IMR-90 (cell line): ENCODE measurements around the gene NFKBIB. TPM values are rescaled to one million over a fixed set of nuclear protein-coding genes. Genes with fewer than 3 reads are reported as not detected.

ENCODE experiments used
- ATAC-seq: fragments of 200-7000 bp; cut with Tn5 transposase; 2 replicates; pipeline ENCODE4 v1.9.1; 2020; ENCODE audit warnings: low read depth, mild to moderate bottlenecking, moderate library complexity
- BruUV-seq: library from RNA; stranded (reverse); fragments of 400-500 nt; replicated peaks from 2 replicates; lab custom pipeline; 2021; lab: Mats Ljungman, UMichigan
- CTCF ChIA-PET: fragments of 300-600 bp; formaldehyde crosslinking; extraction: SDS; loops from one replicate; lab custom pipeline; 2021; ENCODE audit warnings: antibody characterized with exemption; lab: Yijun Ruan, JAX
- POLR2A ChIA-PET: fragments of 300-600 bp; sonication (Branson Sonifier 250); formaldehyde crosslinking; loops from one replicate; lab custom pipeline; 2022; ENCODE audit warnings: antibody characterized with exemption; ENCODE audit not compliant: unreplicated experiment; lab: Charles Lee
- DNase-seq: peaks from one replicate; pipeline ENCODE4 v3.0.0; 2013
- H2AFZ ChIP-seq: replicated peaks from 2 replicates; pipeline ENCODE3; 2013; ENCODE audit warnings: low read length, mild to moderate bottlenecking; ENCODE audit not compliant: poor library complexity
- H2AK5ac ChIP-seq: 2 replicates; pipeline ENCODE4 v1.6.1; 2013; ENCODE audit warnings: low read depth, low read length, inconsistent platforms
- H2AK9ac ChIP-seq: replicated peaks from 2 replicates; pipeline ENCODE3; 2013; ENCODE audit warnings: mild to moderate bottlenecking, low read depth, low read length, moderate library complexity; ENCODE audit not compliant: poor library complexity
- H2BK120ac ChIP-seq: 2 replicates; pipeline ENCODE4 v1.6.1; 2013; ENCODE audit warnings: low read depth, low read length, inconsistent platforms
- H2BK15ac ChIP-seq: 3 replicates; pipeline ENCODE4 v1.6.1; 2013; ENCODE audit warnings: low read depth, low read length, inconsistent platforms
- H2BK20ac ChIP-seq: 2 replicates; pipeline ENCODE4 v1.6.1; 2013; ENCODE audit warnings: low read depth, mild to moderate bottlenecking, inconsistent platforms, low read length, moderate library complexity
- H2BK5ac ChIP-seq: 2 replicates; pipeline ENCODE4 v1.6.1; 2013; ENCODE audit warnings: mild to moderate bottlenecking, low read depth, low read length, inconsistent platforms; ENCODE audit not compliant: poor library complexity, severe bottlenecking
- H3K14ac ChIP-seq: replicated peaks from 2 replicates; pipeline ENCODE4 v1.6.1; 2013; ENCODE audit warnings: low read depth, low read length, inconsistent platforms
- H3K18ac ChIP-seq: 2 replicates; pipeline ENCODE4 v1.6.1; 2013; ENCODE audit warnings: low read depth, low read length, control low read depth
- H3K23ac ChIP-seq: 2 replicates; pipeline ENCODE4 v1.6.1; 2013; ENCODE audit warnings: low read depth, low read length, inconsistent platforms
- H3K27ac ChIP-seq: 2 replicates; pipeline ENCODE4 v1.5.1; 2013; ENCODE audit warnings: mild to moderate bottlenecking, control low read depth, low read length; ENCODE audit not compliant: insufficient read depth
- H3K27me3 ChIP-seq: 2 replicates; pipeline ENCODE4 v1.6.1; 2013; ENCODE audit warnings: low read length; ENCODE audit not compliant: control insufficient read depth, insufficient read depth
- H3K36me3 ChIP-seq: 2 replicates; pipeline ENCODE4 v1.6.1; 2013; ENCODE audit warnings: low read length, mixed read lengths; ENCODE audit not compliant: control insufficient read depth, insufficient read depth
- H3K4ac ChIP-seq: 2 replicates; pipeline ENCODE4 v1.6.1; 2013; ENCODE audit warnings: low read depth, low read length, inconsistent platforms
- H3K4me1 ChIP-seq: 2 replicates; pipeline ENCODE4 v1.6.1; 2013; ENCODE audit warnings: low read length, mixed read lengths; ENCODE audit not compliant: control insufficient read depth, insufficient read depth
- H3K4me2 ChIP-seq: 2 replicates; pipeline ENCODE4 v1.6.1; 2013; ENCODE audit warnings: low read depth, mild to moderate bottlenecking, control low read depth, low read length, moderate library complexity
- H3K4me3 ChIP-seq: 2 replicates; pipeline ENCODE4 v1.5.1; 2013; ENCODE audit warnings: low read depth, mild to moderate bottlenecking, control low read depth, low read length, moderate library complexity; ENCODE audit not compliant: insufficient read depth
- H3K56ac ChIP-seq: 2 replicates; pipeline ENCODE4 v1.6.1; 2013; ENCODE audit warnings: low read length, inconsistent platforms; ENCODE audit not compliant: insufficient read depth; ENCODE audit errors: extremely low read depth
- H3K79me1 ChIP-seq, 2 experiments: 2 replicates each; pipeline ENCODE4 v1.6.1; 2013; ENCODE audit warnings: low read length in 2 of 2, inconsistent platforms in 1 of 2, low read depth in 1 of 2
- H3K9ac ChIP-seq: 2 replicates; pipeline ENCODE4 v1.6.1; 2013; ENCODE audit warnings: low read depth, low read length, control low read depth
- H3K9me1 ChIP-seq: 2 replicates; pipeline ENCODE4 v1.6.1; 2013; ENCODE audit warnings: low read length, inconsistent platforms; ENCODE audit not compliant: insufficient read depth
- H3K9me3 ChIP-seq: 2 replicates; pipeline ENCODE4 v1.6.1; 2013; ENCODE audit warnings: low read length; ENCODE audit not compliant: control insufficient read depth, insufficient read depth
- H4K20me1 ChIP-seq: 2 replicates; pipeline ENCODE4 v1.6.1; 2013; ENCODE audit warnings: low read length, inconsistent platforms; ENCODE audit not compliant: insufficient read depth
- H4K5ac ChIP-seq: 2 replicates; pipeline ENCODE4 v1.6.1; 2013; ENCODE audit warnings: mild to moderate bottlenecking, low read depth, low read length, control low read depth
- H4K8ac ChIP-seq, 2 experiments: 2 replicates each; pipeline ENCODE4 v1.6.1; 2013; ENCODE audit warnings: low read depth in 2 of 2, low read length in 2 of 2, control low read depth in 1 of 2, inconsistent platforms in 1 of 2
- H4K91ac ChIP-seq: 2 replicates; pipeline ENCODE4 v1.6.1; 2013; ENCODE audit warnings: low read depth, low read length, inconsistent platforms; ENCODE audit not compliant: insufficient read depth
- BHLHE40 ChIP-seq: fragments of 150-350 bp; IDR thresholded peaks from 2 replicates; pipeline ENCODE4 v1.6.1; 2016; ENCODE audit warnings: mild to moderate bottlenecking, low read depth, low read length
- CEBPB ChIP-seq: IDR thresholded peaks from 2 replicates; pipeline ENCODE4 v1.6.1; 2012; ENCODE audit warnings: low read depth, low read length, improper control_type of control experiment
- CHD1 ChIP-seq: IDR thresholded peaks from 2 replicates; pipeline ENCODE4 v1.6.1; 2012; ENCODE audit warnings: low read depth, low read length, improper control_type of control experiment
- FOS ChIP-seq: fragments of 150-350 bp; IDR thresholded peaks from 2 replicates; pipeline ENCODE4 v1.6.1; 2016; ENCODE audit warnings: low read depth, low read length
- MAFK ChIP-seq: IDR thresholded peaks from 2 replicates; pipeline ENCODE4 v1.6.1; 2012; ENCODE audit warnings: low read depth, low read length, improper control_type of control experiment
- MAZ ChIP-seq: IDR thresholded peaks from 2 replicates; pipeline ENCODE4 v1.6.1; 2012; ENCODE audit warnings: low read depth, mild to moderate bottlenecking, low read length, improper control_type of control experiment, moderate library complexity, borderline replicate concordance
- POLR2A ChIP-seq: IDR thresholded peaks from 2 replicates; pipeline ENCODE4 v1.6.1; 2012; ENCODE audit warnings: mild to moderate bottlenecking, low read depth, low read length
- RAD21 ChIP-seq: IDR thresholded peaks from 2 replicates; pipeline ENCODE4 v1.6.1; 2012; ENCODE audit warnings: low read length, improper control_type of control experiment
- RCOR1 ChIP-seq: IDR thresholded peaks from 2 replicates; pipeline ENCODE4 v1.6.1; 2012; ENCODE audit warnings: mild to moderate bottlenecking, low read length, improper control_type of control experiment; ENCODE audit not compliant: insufficient replicate concordance
- RFX5 ChIP-seq: IDR thresholded peaks from 2 replicates; pipeline ENCODE4 v1.8.0; 2012; ENCODE audit warnings: low read depth, mild to moderate bottlenecking, low read length, moderate library complexity
- SMC3 ChIP-seq: fragments of 150-350 bp; IDR thresholded peaks from 2 replicates; pipeline ENCODE4 v1.6.1; 2016; ENCODE audit warnings: low read depth, mild to moderate bottlenecking, antibody characterized with exemption, low read length, moderate library complexity
- WGBS, 2 experiments: methylation state at CpG; one replicate each; pipeline versions ENCODE4 v1.1.5 to v1.1.7; 2013; ENCODE audit warnings: missing lambda C conversion rate in 2 of 2; ENCODE audit not compliant: insufficient read length in 1 of 2; ENCODE audit errors: extremely low coverage in 2 of 2; 5-methylcytosine and 5-hydroxymethylcytosine counted together
- dilution Hi-C: fragments of 300-500 bp; cut with HindIII; formaldehyde crosslinking; loops from one replicate; pipeline ENCODE4 v1.14.3; 2018; ENCODE audit warnings: low sequenced_read_pairs; ENCODE audit not compliant: unreplicated experiment
- in situ Hi-C: fragments of 300-500 bp; cut with MboI; formaldehyde crosslinking; loops from 3 replicates; pipeline ENCODE4 v1.14.3; 2019; ENCODE audit warnings: low sequenced_read_pairs, inconsistent platforms, mixed read lengths
- intact Hi-C: fragments of 100-400 bp; cut with micrococcal nuclease; formaldehyde crosslinking; loops from 2 replicates; pipeline ENCODE4 v1.10.0; 2022
- polyA plus RNA-seq, 3 experiments: library from polyadenylated mRNA; depleted of rRNA; stranded (reverse); fragments of >200 nt; gene quantifications; 2 replicates each; pipeline ENCODE4 v1.2.3, GENCODE V29; 2012; ENCODE audit warnings: low replicate concordance in 1 of 3
- total RNA-seq: library from RNA; depleted of rRNA; stranded (reverse); fragments of >200 nt; gene quantifications from 2 replicates; pipeline ENCODE4 v1.2.3, GENCODE V29; 2012
- TF ChIP-seq, protein P1 (sequence below): conservative IDR thresholded peaks from 2 replicates; pipeline ENCODE4 v1.5.1; 2012; ENCODE audit warnings: mild to moderate bottlenecking, low read depth, low read length, improper control_type of control experiment
- TF ChIP-seq, protein P2 (sequence below): fragments of 150-350 bp; IDR thresholded peaks from 2 replicates; pipeline ENCODE4 v1.6.1; 2016; ENCODE audit warnings: low read depth, mild to moderate bottlenecking, low read length, moderate library complexity, borderline replicate concordance
- TF ChIP-seq, protein P3 (sequence below): fragments of 150-350 bp; IDR thresholded peaks from 2 replicates; pipeline ENCODE4 v1.6.1; 2017; ENCODE audit warnings: mild to moderate bottlenecking, antibody characterized with exemption, low read length, low read depth

NFKBIB gene
- total and polyA plus RNA-seq, 2 of the 4 experiments (the other 2 are of a cell fraction): 7.5 to 25.5 TPM

DNA sequence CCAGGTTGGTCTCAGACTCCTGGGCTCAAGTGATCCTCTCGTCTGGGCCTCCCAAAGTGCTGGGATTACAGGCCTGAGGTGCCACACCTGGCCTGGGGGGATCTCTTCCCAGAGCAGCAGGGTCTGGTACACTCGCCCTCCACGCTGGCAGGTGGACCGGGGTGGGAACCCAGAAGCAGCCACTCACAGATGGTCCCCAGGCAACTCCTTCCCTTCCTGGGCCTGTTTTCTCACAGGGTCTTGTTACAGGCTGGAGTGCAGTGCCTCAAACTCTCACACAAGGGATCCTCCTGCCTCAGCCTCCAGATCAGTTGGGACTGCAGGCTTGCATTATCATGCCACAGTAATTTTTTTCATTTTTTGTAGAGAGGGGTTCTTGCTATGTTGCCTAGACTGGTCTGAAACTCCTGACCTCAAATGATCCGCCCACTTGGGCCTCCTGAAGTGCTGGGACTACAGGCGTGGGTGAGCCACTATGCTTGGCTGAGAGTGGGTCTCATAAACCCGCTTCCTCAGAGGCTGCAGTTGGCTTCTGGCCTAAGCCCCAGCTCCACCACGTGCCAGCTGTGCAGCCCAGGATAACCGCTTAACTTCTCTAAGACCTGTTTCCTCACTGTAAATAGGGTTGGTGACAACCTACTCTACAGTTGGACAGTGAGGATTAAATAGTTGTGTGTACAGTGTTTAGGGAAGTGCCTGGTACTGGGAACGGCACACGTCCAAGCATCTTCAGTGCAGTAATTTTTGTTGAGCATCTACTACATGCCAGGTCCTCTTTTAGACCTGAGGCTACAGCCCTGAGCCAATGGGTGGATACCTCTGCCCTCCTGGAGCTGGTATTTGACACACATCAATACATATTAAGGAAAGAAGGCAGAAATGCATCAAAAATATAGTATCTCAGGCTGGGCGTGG, 13.1 kb downstream of the NFKBIB start:
- Histone ChIP-seq H4K8ac (no peak overlapping the region), H3K14ac (no peak overlapping the region), H3K4me2 (no peak overlapping the region), H2BK15ac (no peak overlapping the region), H4K5ac (no peak overlapping the region), H3K79me1 (no peaks in the 10 kb centered on the region), H3K9me3 (no peaks in the 10 kb centered on the region), H3K18ac (no peak overlapping the region), H3K4ac (no peak overlapping the region), H4K91ac (no peak overlapping the region), H2BK120ac (no peak overlapping the region), H3K27ac (no peak overlapping the region), H3K27me3 (peaks cover 4% of the 10 kb centered on the region; the same call in 1 of the 2 replicates), H2BK5ac (no peak overlapping the region), H3K56ac (no peak overlapping the region), H4K20me1 (no peaks in the 10 kb centered on the region; the same call in 1 of the 2 replicates), H3K36me3 (peaks cover 5% of the 10 kb centered on the region), H2AK9ac (no peak overlapping the region), H3K9me1 (no peaks in the 10 kb centered on the region), H2BK20ac (no peak overlapping the region), H3K4me1 (no peaks in the 10 kb centered on the region), H3K9ac (no peak overlapping the region), H3K4me3 (no peak overlapping the region), H2AK5ac (no peak overlapping the region), H2AFZ (peak overlapping the region; percentile 41), H3K23ac (no peak overlapping the region)
- dilution Hi-C loops (no loop called here), intact Hi-C loops (no loop called here), in situ Hi-C loops (loop anchor here (25.0 kb wide), 1 partner anchor 176 kb away; the partner anchor contains the start of gene CAPN12)
- TF ChIP-seq, protein P1, sequence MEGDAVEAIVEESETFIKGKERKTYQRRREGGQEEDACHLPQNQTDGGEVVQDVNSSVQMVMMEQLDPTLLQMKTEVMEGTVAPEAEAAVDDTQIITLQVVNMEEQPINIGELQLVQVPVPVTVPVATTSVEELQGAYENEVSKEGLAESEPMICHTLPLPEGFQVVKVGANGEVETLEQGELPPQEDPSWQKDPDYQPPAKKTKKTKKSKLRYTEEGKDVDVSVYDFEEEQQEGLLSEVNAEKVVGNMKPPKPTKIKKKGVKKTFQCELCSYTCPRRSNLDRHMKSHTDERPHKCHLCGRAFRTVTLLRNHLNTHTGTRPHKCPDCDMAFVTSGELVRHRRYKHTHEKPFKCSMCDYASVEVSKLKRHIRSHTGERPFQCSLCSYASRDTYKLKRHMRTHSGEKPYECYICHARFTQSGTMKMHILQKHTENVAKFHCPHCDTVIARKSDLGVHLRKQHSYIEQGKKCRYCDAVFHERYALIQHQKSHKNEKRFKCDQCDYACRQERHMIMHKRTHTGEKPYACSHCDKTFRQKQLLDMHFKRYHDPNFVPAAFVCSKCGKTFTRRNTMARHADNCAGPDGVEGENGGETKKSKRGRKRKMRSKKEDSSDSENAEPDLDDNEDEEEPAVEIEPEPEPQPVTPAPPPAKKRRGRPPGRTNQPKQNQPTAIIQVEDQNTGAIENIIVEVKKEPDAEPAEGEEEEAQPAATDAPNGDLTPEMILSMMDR: no peak
- no peak for TF ChIP-seq FOS
- no peak for TF ChIP-seq POLR2A
- TF ChIP-seq RAD21: no peak
- no peak for TF ChIP-seq MAFK
- no peak for TF ChIP-seq MAZ
- TF ChIP-seq RCOR1: no peak
- TF ChIP-seq BHLHE40: no peak
- TF ChIP-seq RFX5: no peak
- TF ChIP-seq, protein P2, sequence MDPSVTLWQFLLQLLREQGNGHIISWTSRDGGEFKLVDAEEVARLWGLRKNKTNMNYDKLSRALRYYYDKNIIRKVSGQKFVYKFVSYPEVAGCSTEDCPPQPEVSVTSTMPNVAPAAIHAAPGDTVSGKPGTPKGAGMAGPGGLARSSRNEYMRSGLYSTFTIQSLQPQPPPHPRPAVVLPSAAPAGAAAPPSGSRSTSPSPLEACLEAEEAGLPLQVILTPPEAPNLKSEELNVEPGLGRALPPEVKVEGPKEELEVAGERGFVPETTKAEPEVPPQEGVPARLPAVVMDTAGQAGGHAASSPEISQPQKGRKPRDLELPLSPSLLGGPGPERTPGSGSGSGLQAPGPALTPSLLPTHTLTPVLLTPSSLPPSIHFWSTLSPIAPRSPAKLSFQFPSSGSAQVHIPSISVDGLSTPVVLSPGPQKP: no peak
- no peak for TF ChIP-seq SMC3
- TF ChIP-seq, protein P3, sequence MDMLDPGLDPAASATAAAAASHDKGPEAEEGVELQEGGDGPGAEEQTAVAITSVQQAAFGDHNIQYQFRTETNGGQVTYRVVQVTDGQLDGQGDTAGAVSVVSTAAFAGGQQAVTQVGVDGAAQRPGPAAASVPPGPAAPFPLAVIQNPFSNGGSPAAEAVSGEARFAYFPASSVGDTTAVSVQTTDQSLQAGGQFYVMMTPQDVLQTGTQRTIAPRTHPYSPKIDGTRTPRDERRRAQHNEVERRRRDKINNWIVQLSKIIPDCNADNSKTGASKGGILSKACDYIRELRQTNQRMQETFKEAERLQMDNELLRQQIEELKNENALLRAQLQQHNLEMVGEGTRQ: no peak
- TF ChIP-seq CEBPB: no peak
- TF ChIP-seq CHD1: no peak
- CTCF ChIA-PET: no interaction called here
- DNase-seq (no peak), ATAC-seq (no peak)
- POLR2A ChIA-PET: interaction anchor here (0.6 kb wide), 1 partner anchor 20 kb away, joined by 3 read pairs; no protein-coding TSS in a partner anchor
- WGBS, 2 experiments: 78% methylated on average over 3 of the region's 12 CpGs; no CpG with 5 or more reads in 1 of the 2 experiments
- no TSS peak for BruUV-seq
